Central memory CD8-positive, alpha-beta T cell (primary cell): ENCODE results near the gene SUPT4H1.

Source experiments
- ATAC-seq: fragments of 150-1000 bp; cut with Tn5 transposase; replicated peaks from 2 replicates; pipeline ENCODE4 v1.10.0; 2022; ENCODE audit warnings: mild to moderate bottlenecking, moderate FRiP score, moderate number of reproducible peaks; ENCODE audit not compliant: poor library complexity, severe bottlenecking; ENCODE audit errors: extremely low read depth
- DNase-seq, 2 donors: peaks; one replicate each; pipeline ENCODE4 v3.0.0; 2021; ENCODE audit warnings: low spot score in 2 of 2
- H3K27ac Mint-ChIP-seq: one replicate; pipeline ENCODE4 v1.8.0; 2022; ENCODE audit warnings: low read depth, mild to moderate bottlenecking, moderate library complexity, mixed read lengths
- H3K27me3 Mint-ChIP-seq: one replicate; pipeline ENCODE4 v1.8.0; 2022; ENCODE audit warnings: mixed read lengths
- H3K36me3 Mint-ChIP-seq: one replicate; pipeline ENCODE4 v1.8.0; 2022; ENCODE audit warnings: mild to moderate bottlenecking, moderate library complexity, mixed read lengths; ENCODE audit not compliant: insufficient read depth
- H3K4me1 Mint-ChIP-seq: one replicate; pipeline ENCODE4 v1.8.0; 2022; ENCODE audit warnings: mixed read lengths
- H3K4me3 Mint-ChIP-seq: one replicate; pipeline ENCODE4 v1.8.0; 2022; ENCODE audit warnings: mild to moderate bottlenecking, moderate library complexity, mixed read lengths
- H3K9me3 Mint-ChIP-seq: one replicate; pipeline ENCODE4 v1.8.0; 2022; ENCODE audit warnings: mixed read lengths

The SUPT4H1 gene

DNA sequence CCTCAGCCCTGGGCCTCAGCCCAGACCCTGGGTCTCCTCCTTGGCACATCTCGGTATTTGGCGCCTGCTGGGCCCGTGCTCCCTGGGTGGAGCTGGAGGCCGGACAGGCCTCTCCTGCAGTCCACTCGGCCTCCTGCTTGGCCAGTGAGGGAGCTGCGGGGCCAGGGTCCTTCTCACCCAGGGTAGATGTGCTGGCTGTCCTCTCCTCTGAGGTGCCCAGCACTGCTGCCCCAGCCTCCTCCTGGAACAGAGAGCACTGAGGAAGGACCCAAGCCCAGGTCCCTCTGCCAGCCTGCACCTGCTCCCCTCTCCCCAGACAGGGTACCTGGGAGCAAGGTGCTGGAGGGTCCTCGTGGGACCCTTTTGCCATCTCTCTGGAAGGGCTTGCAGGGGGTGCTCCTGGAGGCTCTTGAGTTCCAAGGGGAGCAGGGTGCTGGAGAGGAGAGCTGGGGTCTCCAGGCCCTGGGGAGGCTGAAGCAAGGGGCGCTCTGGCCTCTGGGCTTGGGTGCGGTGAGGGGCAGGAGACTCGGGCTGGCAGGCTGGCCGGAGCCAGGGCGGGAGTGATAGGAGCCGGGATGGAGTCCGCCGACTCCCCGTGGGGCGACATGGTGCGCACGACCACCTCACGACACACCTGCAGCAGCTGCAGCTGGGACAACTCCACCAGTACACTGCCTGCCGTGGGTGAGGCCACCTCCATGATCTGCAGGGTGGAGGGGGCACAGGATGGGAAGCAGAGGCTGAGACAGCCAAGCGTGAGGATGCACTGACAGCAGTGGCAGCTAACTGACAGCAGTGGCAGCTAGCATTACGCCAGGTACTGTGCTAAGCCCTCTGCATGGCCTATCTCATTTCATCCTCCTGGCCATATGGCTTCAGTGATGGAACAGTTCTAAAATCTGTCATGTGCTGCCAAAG lies 41.2 kb downstream of the SUPT4H1 start:
- peak in 1 of 2 donors; percentile 9 for DNase-seq
- H3K4me3 Mint-ChIP-seq = no peak overlapping the region
- H3K27ac Mint-ChIP-seq = no peak overlapping the region
- peaks cover 23% of the 10 kb centered on the region for H3K36me3 Mint-ChIP-seq
- ATAC-seq = no peak
- H3K4me1 Mint-ChIP-seq = no peaks in the 10 kb centered on the region
- no peaks in the 10 kb centered on the region for H3K9me3 Mint-ChIP-seq
- H3K27me3 Mint-ChIP-seq = no peaks in the 10 kb centered on the region

DNA sequence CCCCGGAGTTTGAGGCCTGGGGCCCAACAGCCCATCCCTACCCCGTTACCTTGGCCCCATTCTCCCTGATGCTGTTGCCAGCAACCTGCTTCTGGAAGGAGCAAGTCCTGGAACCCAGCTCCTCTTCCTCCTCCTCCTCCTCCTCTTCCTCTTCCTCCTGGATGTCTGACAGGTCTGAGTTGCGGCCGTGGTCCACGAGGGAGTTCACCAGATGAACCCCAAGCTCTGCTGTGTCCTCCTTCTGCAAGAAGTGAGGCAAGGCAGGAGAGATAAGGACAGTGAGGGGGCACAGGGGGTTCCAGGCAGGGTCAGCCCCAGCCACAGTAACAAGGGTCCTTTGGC lies 42.1 kb downstream of the SUPT4H1 start:
- Mint-ChIP-seq H3K4me1 (no peaks in the 10 kb centered on the region), H3K36me3 (peaks cover 22% of the 10 kb centered on the region), H3K27me3 (no peaks in the 10 kb centered on the region), H3K27ac (no peak overlapping the region), H3K9me3 (no peaks in the 10 kb centered on the region), H3K4me3 (no peak overlapping the region)
- DNase-seq (peak in 1 of 2 donors; percentile 6), ATAC-seq (no peak)

GRCh38 chr17:58308985-58309917 lies 42.8 kb downstream of the SUPT4H1 start:
- H3K4me1 Mint-ChIP-seq = peaks cover 2% of the 10 kb centered on the region
- H3K9me3 Mint-ChIP-seq = no peaks in the 10 kb centered on the region
- H3K4me3 Mint-ChIP-seq = no peak overlapping the region
- no peaks in the 10 kb centered on the region for H3K27me3 Mint-ChIP-seq
- H3K36me3 Mint-ChIP-seq = peaks cover 20% of the 10 kb centered on the region
- peak in 1 of 2 donors; percentile 8 for DNase-seq
- H3K27ac Mint-ChIP-seq = no peak overlapping the region
- ATAC-seq = no peak

GRCh38 chr17:58308173-58308984 lies 43.6 kb downstream of the SUPT4H1 start:
- Mint-ChIP-seq H3K9me3 (no peaks in the 10 kb centered on the region), H3K4me3 (no peak overlapping the region), H3K4me1 (peaks cover 5% of the 10 kb centered on the region), H3K27me3 (no peaks in the 10 kb centered on the region), H3K27ac (no peak overlapping the region), H3K36me3 (peaks cover 14% of the 10 kb centered on the region)
- DNase-seq (peak in 1 of 2 donors; percentile 8), ATAC-seq (no peak)

DNA sequence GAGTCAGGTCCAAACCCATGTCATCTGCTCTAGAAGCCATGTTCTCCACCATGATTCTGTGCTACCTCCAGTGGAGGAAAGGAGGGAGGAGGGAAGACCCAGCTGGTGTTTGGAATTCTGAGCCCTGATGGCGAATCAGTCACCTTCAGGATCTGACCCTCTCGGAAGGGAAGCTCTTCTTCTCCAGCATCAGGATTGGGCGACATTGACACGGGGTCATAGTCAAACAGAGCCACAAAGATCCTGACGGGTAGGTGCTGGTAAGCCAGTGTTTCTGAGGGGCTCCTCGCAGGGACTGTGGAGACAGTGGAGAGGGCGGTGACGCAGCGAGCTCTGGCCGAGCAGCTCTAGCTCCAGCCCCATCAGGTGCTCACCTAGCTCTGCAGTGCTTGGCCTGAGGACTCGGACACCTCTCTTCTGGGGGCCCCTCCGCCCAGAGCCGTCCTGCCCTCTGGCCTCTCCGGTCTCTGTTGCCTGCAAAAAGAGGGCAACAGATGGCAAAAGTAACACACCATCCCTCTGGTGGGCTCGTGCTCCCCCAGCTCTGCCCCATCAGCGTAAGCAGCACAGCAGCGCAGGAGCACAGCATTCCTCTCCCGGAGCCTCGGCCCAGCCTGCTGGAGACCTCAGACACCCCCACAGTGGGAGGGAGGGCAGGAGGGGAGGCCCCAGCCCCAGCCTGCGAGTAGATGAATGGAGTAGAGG lies 44.4 kb downstream of the SUPT4H1 start:
- Mint-ChIP-seq H3K27ac (no peak overlapping the region), H3K4me3 (no peak overlapping the region)

DNA sequence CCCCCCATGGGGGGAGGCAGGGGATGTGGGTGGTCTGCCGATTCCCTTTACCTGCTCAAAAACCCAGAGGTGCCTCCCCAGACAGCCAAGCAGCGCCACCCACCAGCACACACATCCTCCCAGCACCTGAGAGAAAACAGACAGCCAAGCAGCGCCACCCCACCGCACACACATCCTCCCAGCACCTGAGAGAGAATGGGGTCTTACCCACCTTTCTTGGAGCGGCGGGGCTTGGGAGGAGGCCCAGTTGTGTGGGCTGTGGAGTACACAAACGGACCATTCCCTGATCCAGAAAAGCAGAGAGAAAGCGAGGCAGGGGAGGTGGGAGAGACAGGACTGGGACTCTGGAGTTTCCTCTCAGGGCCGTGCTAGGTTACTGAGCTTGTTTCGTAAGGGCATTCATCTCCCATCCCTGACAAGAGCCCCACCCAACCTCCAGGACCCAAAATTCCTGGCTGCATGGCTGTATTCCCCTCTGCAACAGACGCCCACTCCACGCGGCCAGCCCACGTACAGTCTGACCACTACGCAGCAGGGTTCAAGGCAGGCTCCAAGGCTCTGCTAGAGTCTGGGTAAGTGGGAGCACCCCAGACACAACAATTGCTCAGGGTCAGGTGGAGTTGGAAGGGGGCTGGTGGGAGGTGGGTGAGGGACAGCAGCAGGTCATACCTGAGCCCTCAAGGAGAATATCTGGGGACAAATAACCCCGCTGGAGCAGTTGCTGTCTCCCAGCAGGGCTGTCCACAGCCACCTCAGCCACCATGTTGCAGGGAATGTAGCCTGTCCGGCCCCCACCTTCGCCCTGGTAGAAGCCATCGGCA lies 45.7 kb downstream of the SUPT4H1 start:
- Mint-ChIP-seq H3K36me3 (peaks cover 8% of the 10 kb centered on the region), H3K9me3 (no peaks in the 10 kb centered on the region), H3K27ac (no peak overlapping the region), H3K27me3 (no peaks in the 10 kb centered on the region), H3K4me3 (no peak overlapping the region), H3K4me1 (peaks cover 5% of the 10 kb centered on the region)
- no peak for ATAC-seq
- DNase-seq = peak in 1 of 2 donors; percentile 7

More for the DNA sequence above, 44.4 kb downstream of the SUPT4H1 start:
- ATAC-seq (no peak), DNase-seq (no peak)
- Mint-ChIP-seq H3K27me3 (no peaks in the 10 kb centered on the region), H3K4me1 (peaks cover 5% of the 10 kb centered on the region), H3K36me3 (peaks cover 11% of the 10 kb centered on the region), H3K9me3 (no peaks in the 10 kb centered on the region)

- peaks cover 8% of the 10 kb centered on the region for H3K36me3 Mint-ChIP-seq
- no peak overlapping the region for H3K27ac Mint-ChIP-seq
- no peak for ATAC-seq
- H3K4me3 Mint-ChIP-seq = no peak overlapping the region
- no peaks in the 10 kb centered on the region for H3K9me3 Mint-ChIP-seq
- peaks cover 9% of the 10 kb centered on the region for H3K4me1 Mint-ChIP-seq
- no peak for DNase-seq
- no peaks in the 10 kb centered on the region for H3K27me3 Mint-ChIP-seq
Measured at GRCh38 chr17:58305626-58306025, 46.4 kb downstream of the SUPT4H1 start.

- H3K27ac Mint-ChIP-seq = no peak overlapping the region
- DNase-seq = peak in 1 of 2 donors; percentile 8
- ATAC-seq = no peak
- no peak overlapping the region for H3K4me3 Mint-ChIP-seq
- no peaks in the 10 kb centered on the region for H3K27me3 Mint-ChIP-seq
- H3K36me3 Mint-ChIP-seq = peaks cover 8% of the 10 kb centered on the region
- H3K9me3 Mint-ChIP-seq = no peaks in the 10 kb centered on the region
- H3K4me1 Mint-ChIP-seq = peaks cover 12% of the 10 kb centered on the region
Measured at GRCh38 chr17:58304750-58305486, 47.1 kb downstream of the SUPT4H1 start.

DNA sequence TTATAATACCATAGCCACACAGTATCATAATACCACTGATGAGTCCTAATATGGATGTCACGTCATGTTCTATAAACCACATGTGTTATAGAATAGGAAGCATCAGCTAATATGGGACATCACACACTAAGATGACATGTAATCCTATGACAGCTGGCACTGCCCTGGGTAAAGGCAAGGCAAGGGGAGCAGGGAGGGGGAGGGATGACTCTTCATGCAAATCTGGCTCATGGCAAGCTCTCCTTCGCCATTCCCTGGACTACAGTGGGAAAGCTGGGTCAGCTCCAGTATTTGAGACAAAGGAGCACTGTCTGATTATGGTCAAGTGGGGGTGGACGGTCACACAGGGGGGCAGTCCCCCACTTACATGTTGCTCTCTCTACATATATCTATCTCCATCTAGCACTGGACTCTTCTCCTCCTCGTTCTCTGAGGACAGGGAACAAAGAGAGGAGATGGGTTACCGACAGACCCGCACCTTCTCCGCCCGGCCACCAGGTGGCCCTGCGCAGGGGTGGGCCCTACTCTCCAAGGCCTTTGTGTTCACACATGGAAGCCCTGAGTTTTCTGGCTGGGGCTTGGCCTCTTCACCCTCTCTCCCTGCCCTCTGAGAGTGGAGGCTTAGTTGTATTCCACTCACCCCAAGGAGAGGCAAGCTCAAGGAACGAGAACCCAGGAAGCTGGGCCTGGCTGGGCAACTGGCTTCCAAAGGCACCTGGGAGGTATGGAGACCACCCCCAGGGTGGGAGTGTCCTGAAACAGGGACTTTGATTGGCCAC lies 47.8 kb downstream of the SUPT4H1 start:
- Mint-ChIP-seq H3K4me3 (no peak overlapping the region), H3K36me3 (peaks cover 5% of the 10 kb centered on the region), H3K27ac (no peak overlapping the region), H3K4me1 (peaks cover 12% of the 10 kb centered on the region), H3K9me3 (no peaks in the 10 kb centered on the region), H3K27me3 (no peaks in the 10 kb centered on the region)
- ATAC-seq (peak; percentile 79), DNase-seq (peak; percentile 35 to 47)

DNA sequence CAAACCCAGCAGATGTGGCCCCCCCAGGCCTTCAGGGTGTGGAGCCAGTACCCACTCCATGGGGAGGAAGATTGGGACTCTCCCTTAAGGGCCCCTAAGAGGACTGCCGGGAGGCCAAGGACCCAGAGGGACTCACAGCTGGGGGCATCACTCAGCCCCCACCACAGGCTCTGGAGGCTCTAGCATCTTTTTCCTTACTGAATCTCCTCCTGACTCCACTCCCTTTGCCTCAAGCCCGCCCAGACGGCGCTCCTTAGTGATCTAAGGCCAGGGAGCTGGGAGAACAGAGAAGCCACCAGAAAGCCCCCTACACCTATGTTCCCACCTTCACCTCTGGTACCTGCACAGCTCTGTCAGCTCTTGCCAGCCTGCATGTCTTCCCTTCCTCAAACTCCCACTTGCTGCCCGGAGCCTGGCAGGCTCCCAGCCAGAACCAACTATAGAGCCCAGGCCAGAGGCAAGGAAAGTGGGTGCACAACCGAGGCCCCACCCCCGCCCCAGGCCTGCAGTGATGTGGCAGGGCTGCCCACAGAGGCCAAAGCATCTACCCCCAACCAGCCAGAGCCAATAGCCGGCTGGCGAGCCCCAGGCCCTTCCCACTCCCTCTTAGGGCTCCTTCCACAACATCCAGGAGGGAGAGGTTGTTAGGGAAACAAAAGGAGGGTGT lies 48.9 kb downstream of the SUPT4H1 start:
- H3K27me3 Mint-ChIP-seq = no peaks in the 10 kb centered on the region
- H3K36me3 Mint-ChIP-seq = peaks cover 5% of the 10 kb centered on the region
- peak overlapping the region; percentile 13 for H3K27ac Mint-ChIP-seq
- H3K9me3 Mint-ChIP-seq = no peaks in the 10 kb centered on the region
- H3K4me1 Mint-ChIP-seq = peaks cover 12% of the 10 kb centered on the region
- DNase-seq = no peak
- no peak overlapping the region for H3K4me3 Mint-ChIP-seq
- ATAC-seq = no peak
